Glutamatergic neuron (in vitro differentiated cells): ENCODE measurements around the gene SLC11A1. TPM values are rescaled to one million over a fixed set of nuclear protein-coding genes. Genes with fewer than 3 reads are reported as not detected.

Experiments used
- DNase-seq: peaks from one replicate; pipeline ENCODE4 v3.0.0; 2022
- H3K27ac Mint-ChIP-seq: one replicate; pipeline ENCODE4 v1.8.0; 2020; ENCODE audit warnings: mild to moderate bottlenecking, mixed read lengths, inconsistent platforms; ENCODE audit not compliant: unreplicated experiment
- H3K27me3 Mint-ChIP-seq: one replicate; pipeline ENCODE4 v1.8.0; 2020; ENCODE audit warnings: mild to moderate bottlenecking, moderate library complexity, mixed read lengths, inconsistent platforms; ENCODE audit not compliant: unreplicated experiment
- H3K36me3 Mint-ChIP-seq: one replicate; pipeline ENCODE4 v1.8.0; 2020; ENCODE audit warnings: mild to moderate bottlenecking, mixed read lengths, inconsistent platforms; ENCODE audit not compliant: unreplicated experiment
- H3K4me1 Mint-ChIP-seq: one replicate; pipeline ENCODE4 v1.8.0; 2020; ENCODE audit warnings: mild to moderate bottlenecking, low read depth, mixed read lengths, inconsistent platforms; ENCODE audit not compliant: unreplicated experiment
- H3K4me3 Mint-ChIP-seq: one replicate; pipeline ENCODE4 v1.8.0; 2020; ENCODE audit warnings: mild to moderate bottlenecking, mixed read lengths, inconsistent platforms; ENCODE audit not compliant: unreplicated experiment
- H3K9me3 Mint-ChIP-seq: one replicate; pipeline ENCODE4 v1.8.0; 2020; ENCODE audit warnings: mild to moderate bottlenecking, moderate library complexity, mixed read lengths, inconsistent platforms; ENCODE audit not compliant: unreplicated experiment
- CTCF ChIP-seq: fragments of 200-600 bp; sonication (generic); IDR thresholded peaks from one replicate; pipeline ENCODE4 v1.5.0; 2021; ENCODE audit not compliant: partially characterized antibody, unreplicated experiment
- total RNA-seq: library from RNA; stranded (reverse); fragmentation: NEBNext Ultra II Directional; extraction: Animal tissue kit (Norgen Biotek cat#: 25700); gene quantifications from one replicate; pipeline ENCODE4 v1.2.1, GENCODE V29; 2021; ENCODE audit not compliant: unreplicated experiment

The SLC11A1 gene
- total RNA-seq, 1 donor from 2014 or later: not detected

- DNase-seq: no peak
- peak overlapping the region; percentile 86 for H3K4me3 Mint-ChIP-seq
- peaks cover 13% of the 10 kb centered on the region for H3K27me3 Mint-ChIP-seq
- peaks cover 5% of the 10 kb centered on the region for H3K9me3 Mint-ChIP-seq
- peaks cover 18% of the 10 kb centered on the region for H3K4me1 Mint-ChIP-seq
- no peaks in the 10 kb centered on the region for H3K36me3 Mint-ChIP-seq
- TF ChIP-seq CTCF: no peak
- H3K27ac Mint-ChIP-seq: peak overlapping the region; percentile 84
Observed at GRCh38 chr2:218405086-218405745, 23.1 kb downstream of the SLC11A1 start.

- Mint-ChIP-seq H3K4me3 (peak overlapping the region; percentile 86), H3K9me3 (peaks cover 5% of the 10 kb centered on the region), H3K27me3 (peaks cover 13% of the 10 kb centered on the region), H3K27ac (peak overlapping the region; percentile 84), H3K36me3 (no peaks in the 10 kb centered on the region), H3K4me1 (peaks cover 18% of the 10 kb centered on the region)
- no peak for DNase-seq
- TF ChIP-seq CTCF: no peak
Observed at GRCh38 chr2:218405746-218406208, 23.7 kb downstream of the SLC11A1 start.

GRCh38 chr2:218406209-218406948 is 24.3 kb downstream of the SLC11A1 start:
- H3K4me3 Mint-ChIP-seq: peak overlapping the region; percentile 86
- peaks cover 18% of the 10 kb centered on the region for H3K4me1 Mint-ChIP-seq
- peak; percentile 98 for DNase-seq
- peaks cover 13% of the 10 kb centered on the region for H3K27me3 Mint-ChIP-seq
- H3K9me3 Mint-ChIP-seq: peaks cover 5% of the 10 kb centered on the region
- peak; percentile 62 for TF ChIP-seq CTCF
- peak overlapping the region; percentile 86 for H3K27ac Mint-ChIP-seq
- no peaks in the 10 kb centered on the region for H3K36me3 Mint-ChIP-seq

GRCh38 chr2:218406949-218407618 is 25.0 kb downstream of the SLC11A1 start:
- no peak for TF ChIP-seq CTCF
- H3K4me3 Mint-ChIP-seq: peak overlapping the region; percentile 75
- no peak for DNase-seq
- no peaks in the 10 kb centered on the region for H3K36me3 Mint-ChIP-seq
- peak overlapping the region; percentile 86 for H3K27ac Mint-ChIP-seq
- peaks cover 13% of the 10 kb centered on the region for H3K27me3 Mint-ChIP-seq
- peaks cover 18% of the 10 kb centered on the region for H3K4me1 Mint-ChIP-seq
- H3K9me3 Mint-ChIP-seq: peaks cover 5% of the 10 kb centered on the region
